Stimulated activated CD4-positive, alpha-beta T cell treated with anti-CD3 and anti-CD28 coated beads, Interleukin-2, amount 100 ng/mL, for 24 hours (primary cell): ENCODE results near the gene CROCC2.

ENCODE experiments used
- DNase-seq, 2 donors: peaks; one replicate each; pipeline ENCODE4 v3.0.0-alpha.2; 2020

The CROCC2 gene

DNA sequence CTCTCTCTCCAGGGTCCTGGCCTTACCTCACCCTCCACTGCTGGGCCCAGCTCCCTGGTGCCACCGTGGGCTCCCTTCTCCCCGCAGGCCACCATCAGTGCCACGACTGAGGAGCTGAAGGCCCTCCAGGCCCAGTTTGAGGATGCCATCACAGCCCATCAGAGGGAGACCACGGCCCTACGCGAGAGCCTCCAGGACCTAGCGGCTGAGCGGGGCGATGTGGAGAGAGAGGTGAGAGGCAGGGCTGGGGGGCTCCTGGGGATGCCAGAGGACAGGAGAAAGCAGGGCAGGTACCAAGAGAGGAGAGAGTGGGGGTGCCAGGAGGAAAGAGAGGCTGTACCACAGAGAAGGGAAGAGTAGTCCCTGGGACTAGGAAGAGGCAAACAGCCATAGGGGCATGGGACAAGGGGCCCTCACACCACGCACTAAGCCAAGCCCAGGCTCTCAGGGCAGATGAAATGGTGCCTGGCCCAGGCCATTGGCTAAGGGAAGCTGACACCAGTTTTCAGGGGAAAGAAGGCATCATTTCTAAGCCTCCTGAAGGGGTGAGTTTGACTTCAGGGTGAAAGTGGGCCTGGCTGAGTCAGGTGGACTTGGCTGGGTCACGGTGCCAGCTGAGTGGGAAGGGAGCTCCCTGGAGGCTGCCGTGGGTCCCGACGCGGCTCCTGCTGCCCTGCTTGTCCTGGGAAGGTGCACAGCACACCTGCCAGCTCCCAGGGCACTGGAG, 53.2 kb downstream of the CROCC2 start:
- no peak for DNase-seq

DNA sequence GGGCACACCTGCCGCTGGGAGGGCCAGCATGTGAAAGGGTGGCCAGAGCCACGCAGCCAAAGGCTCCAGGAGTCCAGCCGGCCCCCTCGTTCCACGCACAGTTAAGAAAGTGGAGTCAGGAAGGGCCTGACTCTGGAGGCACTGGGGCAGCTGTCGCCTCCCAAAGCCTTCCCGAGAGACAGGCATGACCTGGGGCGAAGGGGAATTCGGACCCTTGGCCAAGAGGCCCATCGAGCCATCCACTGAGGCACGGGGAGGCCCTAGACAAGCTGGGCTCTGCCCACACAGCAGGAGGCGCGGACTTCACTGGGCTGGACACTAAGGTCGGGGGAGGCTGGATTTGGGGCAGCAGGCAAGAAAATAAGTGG, 53.8 kb downstream of the CROCC2 start:
- DNase-seq: peak in 1 of 2 donors; percentile 9

DNA sequence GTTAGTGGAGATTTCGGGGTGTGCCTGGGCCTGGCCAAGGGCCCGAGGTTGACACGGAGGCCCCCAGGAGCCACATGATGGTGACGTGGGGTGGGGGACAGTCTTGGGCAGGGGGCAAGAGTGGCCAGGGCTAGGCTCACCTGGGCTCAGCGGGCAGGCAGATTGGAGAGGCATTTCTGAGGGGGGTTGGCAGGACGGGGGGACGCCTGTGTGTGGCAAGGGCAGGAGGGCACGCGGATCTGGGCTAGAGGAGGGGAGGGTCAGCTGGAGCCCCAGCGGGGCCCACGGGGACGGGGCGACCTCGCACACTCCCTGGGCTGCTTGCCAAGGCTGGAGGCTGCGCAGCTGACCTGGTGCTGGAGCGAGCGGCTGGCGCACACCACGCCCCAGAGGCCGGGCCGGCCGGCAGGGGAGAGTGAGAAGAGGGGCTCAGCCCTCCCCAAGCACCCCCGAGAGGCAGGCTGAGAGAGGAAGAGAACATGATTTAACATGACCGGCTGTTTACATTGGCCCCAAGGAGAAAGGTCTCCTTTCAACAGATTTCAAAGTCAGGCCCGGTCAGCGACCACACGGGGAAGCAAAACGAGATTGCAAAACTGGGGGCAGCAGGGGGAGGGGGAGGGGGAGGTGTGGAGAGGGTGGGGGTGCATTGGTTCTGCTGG, 54.3 kb downstream of the CROCC2 start:
- DNase-seq: peak in 1 of 2 donors; percentile 6

DNA sequence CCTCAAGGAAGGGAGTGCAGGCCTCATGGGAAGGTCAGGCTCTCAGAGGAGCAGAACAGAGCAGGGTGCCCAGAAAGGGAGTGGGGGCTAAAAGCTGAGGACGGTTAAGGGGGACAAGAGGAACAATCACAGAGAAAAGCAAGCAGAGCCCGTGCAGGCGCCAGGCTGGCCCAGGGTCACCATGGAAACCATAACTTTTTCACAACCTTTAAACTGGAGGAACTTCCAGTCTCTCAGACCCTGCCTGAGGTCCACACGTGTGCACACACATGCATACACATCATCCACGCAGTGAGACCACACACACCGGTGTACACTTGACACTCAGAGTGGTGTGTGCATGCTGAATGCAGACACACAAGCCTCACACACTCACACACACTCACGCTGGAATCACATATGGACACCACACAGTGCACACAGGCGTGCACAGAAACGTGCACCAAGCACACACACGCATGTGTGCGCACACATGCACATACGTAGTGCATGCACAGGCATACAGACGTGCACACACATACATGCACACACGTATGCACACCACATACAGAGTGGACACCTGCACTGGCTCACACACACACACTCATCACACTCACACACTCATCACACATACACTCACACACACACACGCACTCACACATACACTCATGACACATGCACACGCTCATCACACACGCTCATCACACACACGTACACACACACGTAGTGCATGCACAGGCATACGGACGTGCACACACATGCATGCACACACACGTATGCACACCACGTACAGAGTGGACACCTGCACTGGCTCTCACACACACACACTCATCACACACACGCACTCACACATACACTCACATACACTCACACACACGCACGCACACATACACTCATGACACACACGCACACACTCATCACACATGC, 55.1 kb downstream of the CROCC2 start:
- DNase-seq: peak in 1 of 2 donors; percentile 9

DNA sequence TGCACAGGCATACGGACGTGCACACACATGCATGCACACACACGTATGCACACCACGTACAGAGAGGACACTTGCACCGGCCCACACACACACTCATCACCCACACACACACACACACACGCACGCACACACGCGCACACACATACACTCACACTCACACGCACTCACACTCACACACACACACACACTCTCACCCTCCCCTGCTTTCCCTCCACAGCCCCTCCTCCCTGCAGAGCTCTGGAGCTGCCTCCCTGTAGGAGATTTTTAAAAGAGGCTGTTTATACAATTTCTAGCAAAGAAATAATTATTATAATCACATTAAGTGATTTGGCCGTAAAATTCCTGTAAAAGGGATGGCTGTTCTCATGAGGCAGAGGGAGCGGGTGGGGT, 55.8 kb downstream of the CROCC2 start:
- DNase-seq: peak in 1 of 2 donors; percentile 4

DNA sequence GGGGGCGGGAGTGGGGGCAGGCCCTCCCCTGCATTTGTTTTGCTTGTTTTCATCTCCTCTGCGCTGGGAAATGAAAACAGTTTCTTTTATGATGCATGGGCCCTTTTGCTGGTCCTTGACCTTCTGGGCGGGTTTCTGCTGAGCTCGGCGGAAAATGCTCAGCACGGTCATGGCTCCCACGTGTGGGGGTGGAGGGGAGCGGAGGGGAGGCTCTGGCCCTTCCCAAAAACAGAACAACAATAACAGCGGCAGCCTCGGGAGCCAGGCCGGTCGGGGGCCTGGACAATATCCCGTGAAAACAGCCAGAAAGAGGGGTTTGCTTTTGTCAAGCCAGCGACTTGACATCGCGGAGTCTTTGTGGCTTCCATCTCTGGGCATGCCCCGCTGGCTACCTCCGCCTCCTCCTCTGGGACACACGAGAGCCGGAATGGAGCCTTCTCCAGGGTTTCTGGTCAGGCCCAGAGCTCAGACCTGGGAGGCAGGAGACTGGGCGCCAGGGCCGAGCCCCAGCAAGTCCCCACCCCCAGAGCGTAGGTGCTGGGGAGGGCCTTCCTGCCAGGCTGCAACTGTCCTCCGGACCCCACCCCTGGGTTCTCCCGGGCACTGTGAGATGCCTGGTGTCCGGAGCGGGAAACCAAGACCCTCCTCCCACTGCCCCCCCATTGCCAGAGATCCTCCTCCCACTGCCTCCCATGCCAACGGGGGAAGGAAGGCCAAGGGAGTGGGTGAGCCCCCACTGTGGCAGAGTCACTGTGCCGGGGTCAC, 56.3 kb downstream of the CROCC2 start:
- peak in 1 of 2 donors; percentile 6 for DNase-seq

DNA sequence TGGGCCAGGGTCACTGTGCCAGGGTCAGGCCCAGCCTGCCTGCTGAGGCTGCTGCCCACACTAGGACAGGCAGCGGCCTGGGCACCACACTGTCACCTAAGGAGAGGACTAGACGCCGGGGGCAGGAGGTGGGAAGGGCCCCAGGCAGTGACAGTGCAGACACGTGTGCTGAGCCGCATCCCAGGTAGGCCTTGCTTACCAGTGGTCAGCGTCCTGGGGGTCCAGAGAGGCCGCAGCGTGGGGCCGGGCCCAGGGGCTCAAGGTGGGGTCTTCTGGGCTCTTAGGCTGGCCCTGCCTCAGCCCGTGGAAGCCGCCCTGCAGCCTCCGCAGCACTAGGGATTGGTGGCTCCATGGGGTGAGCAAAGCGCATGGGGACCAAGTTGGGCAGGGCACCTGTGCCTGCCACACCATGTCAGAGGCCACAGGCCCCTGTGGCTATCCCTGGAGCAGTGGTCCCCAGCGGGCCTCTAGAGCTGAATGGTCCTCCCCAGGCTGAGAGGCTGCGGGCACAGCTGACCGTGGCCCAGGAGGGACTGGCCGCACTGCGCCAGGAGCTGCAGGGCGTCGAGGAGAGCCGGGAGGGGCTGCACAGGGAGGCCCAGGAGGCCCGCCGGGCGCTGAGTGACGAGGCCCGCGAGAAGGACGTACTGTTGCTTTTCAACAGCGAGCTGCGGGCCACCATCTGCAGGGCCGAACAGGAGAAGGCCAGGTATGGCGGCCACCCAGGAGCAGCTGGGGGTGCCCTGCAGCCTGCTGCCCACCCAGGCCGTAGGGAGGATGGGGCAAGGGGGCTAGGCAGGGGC, 57.1 kb downstream of the CROCC2 start:
- peak in 1 of 2 donors; percentile 11 for DNase-seq

DNA sequence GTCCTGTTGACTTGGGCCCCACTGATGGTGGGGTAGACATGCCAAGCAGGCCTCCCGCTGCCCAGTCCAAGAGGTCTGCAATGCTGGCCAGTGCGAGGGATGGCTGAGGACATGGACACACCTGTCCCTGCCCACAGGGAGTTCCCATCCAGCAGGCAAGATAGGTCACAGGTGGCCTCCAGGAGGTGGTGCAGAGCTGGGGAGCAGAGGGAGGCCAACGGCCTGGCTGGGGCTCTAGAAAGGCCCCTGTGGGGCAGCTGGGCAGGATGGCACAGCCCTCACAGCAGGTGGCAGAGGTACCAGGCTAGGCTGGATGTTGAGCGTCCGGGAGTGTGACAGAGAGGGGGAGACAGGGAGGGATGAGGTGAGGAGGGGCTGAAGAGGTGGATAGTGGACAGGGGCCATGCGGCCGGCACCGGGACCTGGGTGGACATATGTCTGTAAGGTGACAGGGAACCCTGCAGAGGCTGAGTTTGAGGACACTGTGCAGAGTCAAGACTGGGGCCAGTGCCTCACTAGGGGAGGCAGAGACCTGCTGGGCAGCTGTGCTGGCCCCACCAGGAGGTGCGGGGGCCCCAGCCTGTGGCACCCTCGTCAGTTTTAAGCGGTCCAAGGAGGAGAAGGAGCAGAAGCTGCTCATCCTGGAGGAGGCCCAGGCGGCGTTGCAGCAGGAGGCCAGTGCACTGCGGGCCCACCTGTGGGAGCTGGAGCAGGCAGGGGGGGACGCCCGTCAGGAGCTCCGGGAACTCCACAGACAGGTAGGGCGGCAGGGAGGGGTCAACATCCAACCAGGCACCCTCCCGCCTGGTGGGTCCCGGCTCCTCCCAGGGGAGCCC, 58.0 kb downstream of the CROCC2 start:
- DNase-seq: no peak

DNA sequence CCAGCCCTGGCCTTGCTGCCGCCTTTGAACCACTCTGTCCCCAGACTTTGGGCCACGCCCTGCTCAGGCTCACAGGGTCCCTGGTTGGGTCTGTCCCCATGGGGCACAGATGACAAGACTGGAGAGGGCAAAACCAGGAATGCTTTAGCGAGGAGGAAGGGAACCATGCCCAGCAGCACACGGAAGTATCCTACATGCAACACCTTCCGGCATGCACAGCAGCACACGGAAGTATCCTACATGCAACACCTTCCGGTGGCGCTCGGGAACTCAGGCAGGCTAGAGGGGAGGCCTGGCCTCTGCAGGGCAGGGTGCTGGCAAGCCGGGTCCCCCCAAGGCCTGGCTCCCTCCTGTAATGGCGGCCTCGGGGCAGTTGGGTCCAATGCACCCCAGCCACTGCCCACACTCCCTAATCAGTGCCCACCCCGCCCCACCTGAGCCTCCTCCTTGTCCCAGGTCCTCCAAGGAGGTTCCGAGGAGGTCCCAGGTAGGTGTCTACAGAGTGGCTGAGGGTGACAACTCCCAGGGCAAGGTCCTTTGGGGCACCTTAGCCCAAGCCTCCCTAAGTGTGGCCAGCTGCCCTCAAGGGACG, 58.7 kb downstream of the CROCC2 start:
- no peak for DNase-seq

DNA sequence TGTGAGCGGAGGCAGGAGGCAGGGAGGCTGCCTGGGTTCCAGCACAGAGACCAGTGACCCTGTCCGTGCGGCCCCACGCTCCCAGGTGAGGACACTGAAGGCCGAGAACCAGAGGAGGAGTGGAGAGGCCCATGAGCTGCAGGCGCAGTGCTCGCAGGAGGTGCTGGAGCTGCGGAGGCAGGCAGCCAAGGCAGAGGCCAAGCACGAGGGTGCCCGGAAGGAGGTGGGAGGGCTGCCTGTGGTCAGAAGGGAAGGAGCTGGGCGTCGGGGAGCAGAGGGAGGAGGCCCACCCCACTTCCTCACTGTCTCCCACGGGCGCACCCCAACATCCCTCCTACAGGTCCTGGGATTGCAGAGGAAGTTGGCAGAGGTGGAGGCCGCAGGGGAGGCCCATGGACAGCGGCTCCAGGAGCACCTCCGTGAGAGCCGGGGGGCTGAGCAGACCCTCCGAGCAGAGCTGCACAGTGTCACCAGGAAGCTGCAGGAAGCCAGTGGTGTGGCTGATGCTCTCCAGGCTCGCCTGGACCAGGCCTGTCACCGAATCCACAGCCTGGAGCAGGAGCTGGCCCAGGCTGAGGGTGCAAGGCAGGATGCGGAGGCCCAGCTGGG, 59.3 kb downstream of the CROCC2 start:
- no peak for DNase-seq

DNA sequence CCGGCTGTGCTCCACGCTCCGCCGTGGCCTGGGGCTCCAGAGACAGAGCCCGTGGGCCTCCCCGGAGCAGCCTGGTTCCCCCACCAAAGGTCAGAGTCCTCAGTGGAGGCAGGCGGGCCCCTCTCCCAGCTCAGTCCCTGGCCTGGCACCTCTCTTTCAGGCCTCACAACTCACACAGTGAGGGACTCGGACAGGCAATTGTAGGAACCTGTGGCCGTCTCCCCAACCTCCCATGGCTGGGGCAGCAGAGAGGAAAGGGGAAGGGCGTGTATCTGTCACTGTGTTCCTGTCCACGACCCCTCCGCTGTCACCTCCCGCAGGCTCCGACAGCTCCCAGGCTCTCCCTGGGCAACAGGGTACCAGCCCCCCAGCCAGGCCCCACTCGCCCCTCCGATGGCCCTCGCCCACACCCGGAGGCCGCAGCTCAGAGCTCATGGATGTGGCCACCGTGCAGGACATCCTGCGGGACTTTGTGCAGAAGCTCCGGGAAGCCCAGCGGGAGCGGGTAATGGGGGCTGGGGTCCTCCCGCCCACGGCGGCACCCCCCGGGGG, 59.8 kb downstream of the CROCC2 start:
- DNase-seq: no peak

DNA sequence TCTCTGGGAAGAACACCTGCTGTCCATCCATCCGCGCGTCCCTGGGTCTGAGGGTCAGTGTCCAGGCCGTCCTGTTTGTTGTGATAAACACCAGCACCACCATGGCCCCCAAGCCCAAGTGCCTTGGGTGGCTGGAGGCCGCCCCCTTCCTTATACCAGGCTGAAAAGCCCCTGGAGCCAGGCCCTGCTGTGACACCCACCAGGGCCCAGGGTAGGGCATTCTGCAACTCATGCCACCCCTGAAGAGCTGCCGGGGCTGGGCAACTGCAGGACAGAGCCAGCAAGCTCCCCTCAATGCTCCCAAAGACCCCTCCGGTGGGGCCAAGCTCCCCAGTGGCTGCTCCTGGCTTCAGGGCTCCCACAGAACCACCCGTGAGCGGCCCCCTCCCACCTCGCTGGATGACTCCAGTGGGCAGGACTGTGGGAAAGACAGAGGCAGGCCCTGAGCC, 60.3 kb downstream of the CROCC2 start:
- DNase-seq: no peak

DNA sequence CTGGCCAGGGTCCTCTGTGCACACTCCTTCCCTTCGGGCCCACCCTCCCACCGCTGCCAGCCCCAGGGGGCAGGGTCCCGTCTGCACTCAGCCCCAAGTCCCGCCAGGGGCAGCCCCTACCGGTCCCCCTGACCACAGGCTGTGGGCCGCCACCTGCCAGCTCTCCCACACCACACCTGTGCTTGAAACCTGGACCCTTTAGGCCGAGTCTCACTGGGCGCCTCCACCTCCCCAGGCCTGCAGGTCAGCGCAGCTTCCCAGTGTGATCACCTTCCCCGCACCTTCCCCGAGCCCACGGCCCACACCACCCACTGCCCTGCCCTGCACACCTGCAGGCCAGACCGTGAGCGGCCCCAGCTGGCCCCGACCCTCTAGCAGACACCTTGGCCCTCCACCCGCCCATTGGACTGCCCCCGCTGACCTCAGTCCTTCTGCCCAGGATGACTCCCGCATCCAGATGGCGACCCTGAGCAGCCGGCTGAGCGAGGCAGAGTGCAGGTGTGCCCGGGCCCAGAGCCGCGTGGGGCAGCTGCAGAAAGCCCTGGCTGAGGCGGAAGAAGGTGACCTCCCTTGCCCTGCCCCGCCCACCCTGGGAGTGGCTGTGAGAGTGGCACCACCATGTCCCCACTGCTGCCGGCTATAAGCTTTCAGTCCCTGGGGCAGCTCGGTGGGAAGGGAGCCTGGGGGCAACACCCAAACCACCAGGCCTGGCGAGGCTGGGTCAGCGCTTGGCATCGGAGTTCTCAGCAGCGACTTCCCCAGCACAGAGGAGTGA, 61.0 kb downstream of the CROCC2 start:
- DNase-seq: no peak

DNA sequence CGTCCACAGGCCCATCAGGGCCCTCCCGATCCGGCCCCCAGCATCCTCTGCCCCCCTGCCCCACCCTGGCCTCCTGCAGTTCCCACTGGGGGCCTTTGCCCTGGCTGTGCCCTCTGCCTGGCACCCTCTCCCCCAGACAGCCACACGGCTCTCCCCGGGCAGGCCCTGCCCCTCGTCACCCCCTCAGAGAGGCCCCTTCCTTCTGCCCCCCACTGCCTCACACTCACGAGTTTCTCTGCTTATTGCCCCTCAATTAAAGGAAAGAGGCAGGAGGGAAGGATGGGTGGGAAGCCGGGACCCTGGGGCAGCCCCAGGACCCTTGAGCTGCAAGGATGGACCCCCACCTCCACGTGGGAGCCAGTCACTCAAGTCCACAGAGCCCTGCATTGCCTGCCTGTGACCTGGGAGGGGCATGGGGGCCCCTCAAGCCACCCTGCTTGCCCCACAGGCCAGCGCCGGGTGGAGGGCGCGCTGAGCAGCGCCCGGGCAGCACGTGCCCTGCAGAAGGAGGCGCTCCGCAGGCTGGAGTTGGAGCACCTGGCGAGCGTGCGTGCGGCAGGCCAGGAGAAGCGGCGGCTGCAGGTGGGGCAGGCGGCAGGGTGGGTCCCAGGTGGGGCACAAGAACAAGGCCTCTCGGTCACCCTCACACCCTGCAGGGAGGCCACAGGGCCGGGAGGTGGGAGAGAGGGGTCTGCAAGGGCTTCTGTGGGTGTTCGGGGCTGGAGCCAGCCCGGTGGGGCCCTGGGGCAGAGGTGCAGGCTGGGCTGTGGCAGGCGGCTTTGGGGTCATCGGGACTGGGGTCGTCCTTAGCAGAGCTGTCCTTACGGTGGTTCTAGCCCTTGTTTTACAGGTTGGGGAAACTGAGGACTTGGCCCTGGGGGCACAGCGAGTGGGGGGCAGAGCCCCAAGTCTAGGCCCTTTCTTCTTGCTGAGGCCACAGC, 61.8 kb downstream of the CROCC2 start:
- no peak for DNase-seq

DNA sequence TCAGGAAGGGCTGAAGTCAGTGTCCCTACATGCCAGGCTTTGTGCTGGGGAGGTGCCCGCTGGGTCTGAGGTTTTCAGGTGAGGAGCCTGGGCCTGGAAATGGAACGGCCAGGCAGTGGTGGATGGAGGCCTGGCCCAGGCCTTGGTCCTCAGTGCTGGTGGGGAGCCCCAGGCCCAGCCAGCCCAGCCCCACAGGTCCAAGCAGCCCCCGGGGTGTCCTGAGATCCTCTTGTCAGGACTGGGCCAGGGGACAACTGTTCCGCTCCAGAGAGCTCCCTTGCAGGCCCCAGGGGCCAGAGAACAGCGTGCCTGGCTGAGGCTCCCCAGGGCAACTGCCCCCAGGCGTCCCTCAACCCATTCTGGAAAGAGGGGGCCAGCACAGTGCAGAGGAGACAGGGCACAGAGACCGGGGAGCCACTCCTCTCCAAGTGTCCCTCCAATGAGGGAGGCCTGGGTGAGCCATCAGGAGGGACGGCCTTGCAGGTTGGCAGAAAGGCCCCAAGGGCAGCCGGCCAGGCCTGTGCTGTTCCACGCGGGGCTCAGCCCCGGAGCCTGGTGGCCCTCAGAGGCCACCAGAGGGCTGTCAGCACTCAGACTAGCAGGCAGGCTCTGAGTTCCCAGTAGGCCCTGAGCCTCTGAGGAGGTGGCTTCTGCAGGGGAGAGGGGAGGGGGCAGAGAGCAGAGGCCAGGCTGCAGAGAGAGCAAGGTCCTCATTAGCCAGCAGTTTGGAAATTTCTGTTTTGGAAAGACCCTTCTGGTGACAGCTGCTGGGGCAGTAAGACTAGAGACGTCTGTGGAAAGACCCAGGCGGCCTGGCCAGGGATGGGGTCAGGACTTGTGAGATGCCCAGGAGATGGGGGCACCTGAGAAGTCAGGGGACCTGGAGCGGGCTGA, 62.8 kb downstream of the CROCC2 start:
- DNase-seq: no peak

DNA sequence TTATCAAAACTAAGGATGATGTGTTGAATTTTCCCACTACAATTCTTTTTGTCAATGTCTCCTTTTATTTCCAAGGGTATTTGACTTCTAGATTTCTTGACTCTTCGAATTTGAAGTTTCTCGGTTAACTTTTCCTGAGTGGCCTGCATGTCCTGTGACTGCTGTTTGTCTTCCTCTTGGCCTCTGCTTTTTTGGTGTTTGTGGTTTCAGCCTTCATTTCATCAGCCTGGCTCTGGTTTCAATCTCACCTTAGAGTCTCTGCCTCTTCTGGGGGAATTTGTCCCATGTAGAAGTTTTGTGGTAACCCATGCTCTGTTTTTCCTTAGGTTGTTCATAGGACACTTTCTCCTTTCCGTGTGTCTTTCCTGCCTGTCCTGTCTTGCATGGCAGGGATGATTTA, 64.0 kb downstream of the CROCC2 start:
- no peak for DNase-seq

DNA sequence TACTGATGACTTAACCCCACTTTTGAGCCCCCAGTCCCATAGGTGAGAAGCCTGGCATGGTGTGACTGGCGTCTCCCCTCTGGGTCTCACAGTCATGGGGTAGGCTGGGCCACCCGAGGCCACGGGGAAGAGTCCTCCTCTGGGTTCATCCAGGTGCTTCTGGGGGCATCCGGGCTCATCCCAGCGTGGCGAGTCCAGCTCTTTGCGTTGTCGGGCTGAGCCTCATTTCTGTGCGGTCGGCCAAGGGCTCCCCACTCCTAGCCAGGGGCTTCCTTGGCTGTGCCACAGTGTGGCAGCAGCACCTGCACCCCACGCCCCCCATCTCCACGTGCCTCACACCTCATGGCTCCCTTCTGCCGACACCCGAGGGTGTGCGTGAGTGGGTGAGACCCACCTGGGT, 64.7 kb downstream of the CROCC2 start:
- DNase-seq: no peak
